Right forelimb (tissue), 1 donor: ENCODE data around the gene FBXL17.
"Not testable (repeated sequence)": the region's sequence is repeated elsewhere in the genome, so short reads cannot be mapped to it uniquely, and the experiment has no call there.

Experiments used
- DNase-seq: peaks from one replicate; pipeline ENCODE4 v3.0.0-alpha.2; 2018

The FBXL17 gene

GRCh38 chr5:108303086-108303485, 78.8 kb downstream of the FBXL17 start:
- no peak for DNase-seq

GRCh38 chr5:108297042-108297601, 84.8 kb downstream of the FBXL17 start:
- no peak for DNase-seq

- no peak for DNase-seq
These were observed 86.1 kb downstream of the FBXL17 start for GRCh38 chr5:108295578-108296368.

- no peak for DNase-seq
These were observed 100.8 kb downstream of the FBXL17 start for GRCh38 chr5:108280960-108281569.

- no peak for DNase-seq
These were observed 101.7 kb downstream of the FBXL17 start for GRCh38 chr5:108280248-108280647.

- DNase-seq, result no peak
These were observed 103.3 kb downstream of the FBXL17 start for GRCh38 chr5:108278285-108279240.

- DNase-seq, result no peak
These were observed 105.5 kb downstream of the FBXL17 start for GRCh38 chr5:108276187-108277050.

- DNase-seq, result not testable (repeated sequence)
These were observed 107.8 kb downstream of the FBXL17 start for GRCh38 chr5:108274080-108274479.

- no peak for DNase-seq
These were observed 110.8 kb downstream of the FBXL17 start for GRCh38 chr5:108271127-108271526.

GRCh38 chr5:108266242-108266641, 115.7 kb downstream of the FBXL17 start:
- DNase-seq, result no peak

GRCh38 chr5:108264533-108264932, 117.4 kb downstream of the FBXL17 start:
- DNase-seq, result no peak

GRCh38 chr5:108263338-108263737, 118.6 kb downstream of the FBXL17 start:
- DNase-seq, result no peak

GRCh38 chr5:108260858-108261170, 121.1 kb downstream of the FBXL17 start:
- DNase-seq, result no peak

- DNase-seq, result peak; percentile 77
These were observed 121.6 kb downstream of the FBXL17 start for GRCh38 chr5:108260117-108260857.

GRCh38 chr5:108259306-108259705, 122.6 kb downstream of the FBXL17 start:
- DNase-seq, result no peak

GRCh38 chr5:108257996-108258395, 123.9 kb downstream of the FBXL17 start:
- no peak for DNase-seq

GRCh38 chr5:108255468-108255867, 126.4 kb downstream of the FBXL17 start:
- no peak for DNase-seq

- DNase-seq, result no peak
These were observed 130.5 kb downstream of the FBXL17 start for GRCh38 chr5:108251350-108251749.

- no peak for DNase-seq
These were observed 132.0 kb downstream of the FBXL17 start for GRCh38 chr5:108249785-108250426.

- no peak for DNase-seq
These were observed 132.7 kb downstream of the FBXL17 start for GRCh38 chr5:108249095-108249784.
